Vagina (tissue), 2 donors: ENCODE results near the gene CGNL1.

ENCODE experiments used
- POLR2A ChIP-seq, 2 donors: fragments of 450-650 bp; IDR thresholded peaks; one replicate each; pipeline ENCODE4 v1.6.1; 2017; ENCODE audit warnings: antibody characterized with exemption in 2 of 2, mild to moderate bottlenecking in 2 of 2, moderate library complexity in 2 of 2
- TF ChIP-seq, protein P1 (sequence below), 3 experiments: fragments of 450-650 bp in 2 of 3; fragments of 200-600 bp in 1 of 3; sonication (generic) in 1 of 3; IDR thresholded peaks; one replicate each; pipeline ENCODE4 v1.5.1; 2017 to 2019; ENCODE audit warnings: antibody characterized with exemption in 3 of 3, mild to moderate bottlenecking in 2 of 3, moderate library complexity in 2 of 3

DNA sequence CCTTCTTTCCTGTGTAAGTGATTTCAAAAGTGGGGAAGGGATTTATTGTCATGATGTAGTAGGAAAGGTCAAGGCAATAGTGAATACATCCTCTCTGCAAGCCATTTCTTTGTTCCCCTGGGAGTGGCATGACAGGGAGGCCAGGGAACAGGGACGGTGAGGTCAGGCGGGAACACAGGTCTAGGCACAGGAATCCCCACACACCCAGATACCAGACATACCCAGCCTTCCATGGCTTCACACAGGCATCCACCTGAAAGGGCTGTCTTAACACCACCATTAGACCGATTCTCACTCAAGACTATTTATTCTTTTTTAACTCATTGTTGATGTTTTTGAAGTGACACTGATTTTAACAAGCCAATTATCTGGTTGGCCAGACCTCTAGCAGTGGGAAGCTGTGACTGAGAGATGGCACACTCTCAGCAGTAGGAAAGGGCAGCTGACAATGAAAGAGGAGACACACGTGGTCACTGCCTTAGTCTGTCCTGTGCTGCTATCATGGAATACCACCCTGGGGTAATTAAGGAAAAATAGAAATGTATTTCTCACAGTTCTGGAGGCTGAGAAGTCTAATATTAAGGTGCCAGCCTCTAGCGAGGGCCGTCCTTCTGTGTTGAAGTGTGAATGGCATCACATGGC is 140.8 kb downstream of the CGNL1 start:
- TF ChIP-seq, protein P1, sequence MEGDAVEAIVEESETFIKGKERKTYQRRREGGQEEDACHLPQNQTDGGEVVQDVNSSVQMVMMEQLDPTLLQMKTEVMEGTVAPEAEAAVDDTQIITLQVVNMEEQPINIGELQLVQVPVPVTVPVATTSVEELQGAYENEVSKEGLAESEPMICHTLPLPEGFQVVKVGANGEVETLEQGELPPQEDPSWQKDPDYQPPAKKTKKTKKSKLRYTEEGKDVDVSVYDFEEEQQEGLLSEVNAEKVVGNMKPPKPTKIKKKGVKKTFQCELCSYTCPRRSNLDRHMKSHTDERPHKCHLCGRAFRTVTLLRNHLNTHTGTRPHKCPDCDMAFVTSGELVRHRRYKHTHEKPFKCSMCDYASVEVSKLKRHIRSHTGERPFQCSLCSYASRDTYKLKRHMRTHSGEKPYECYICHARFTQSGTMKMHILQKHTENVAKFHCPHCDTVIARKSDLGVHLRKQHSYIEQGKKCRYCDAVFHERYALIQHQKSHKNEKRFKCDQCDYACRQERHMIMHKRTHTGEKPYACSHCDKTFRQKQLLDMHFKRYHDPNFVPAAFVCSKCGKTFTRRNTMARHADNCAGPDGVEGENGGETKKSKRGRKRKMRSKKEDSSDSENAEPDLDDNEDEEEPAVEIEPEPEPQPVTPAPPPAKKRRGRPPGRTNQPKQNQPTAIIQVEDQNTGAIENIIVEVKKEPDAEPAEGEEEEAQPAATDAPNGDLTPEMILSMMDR (IDR thresholded peaks at IDR 0.05), result no peak
- no peak for TF ChIP-seq POLR2A (IDR thresholded peaks at IDR 0.05)
